CD4-positive, alpha-beta T cell treated with Interleukin-21 for 1 hour (primary cell): ENCODE data around the gene TRMO.

Source experiments
- DNase-seq: peaks from one replicate; pipeline ENCODE4 v3.0.0-alpha.2; 2020

The TRMO gene

DNA sequence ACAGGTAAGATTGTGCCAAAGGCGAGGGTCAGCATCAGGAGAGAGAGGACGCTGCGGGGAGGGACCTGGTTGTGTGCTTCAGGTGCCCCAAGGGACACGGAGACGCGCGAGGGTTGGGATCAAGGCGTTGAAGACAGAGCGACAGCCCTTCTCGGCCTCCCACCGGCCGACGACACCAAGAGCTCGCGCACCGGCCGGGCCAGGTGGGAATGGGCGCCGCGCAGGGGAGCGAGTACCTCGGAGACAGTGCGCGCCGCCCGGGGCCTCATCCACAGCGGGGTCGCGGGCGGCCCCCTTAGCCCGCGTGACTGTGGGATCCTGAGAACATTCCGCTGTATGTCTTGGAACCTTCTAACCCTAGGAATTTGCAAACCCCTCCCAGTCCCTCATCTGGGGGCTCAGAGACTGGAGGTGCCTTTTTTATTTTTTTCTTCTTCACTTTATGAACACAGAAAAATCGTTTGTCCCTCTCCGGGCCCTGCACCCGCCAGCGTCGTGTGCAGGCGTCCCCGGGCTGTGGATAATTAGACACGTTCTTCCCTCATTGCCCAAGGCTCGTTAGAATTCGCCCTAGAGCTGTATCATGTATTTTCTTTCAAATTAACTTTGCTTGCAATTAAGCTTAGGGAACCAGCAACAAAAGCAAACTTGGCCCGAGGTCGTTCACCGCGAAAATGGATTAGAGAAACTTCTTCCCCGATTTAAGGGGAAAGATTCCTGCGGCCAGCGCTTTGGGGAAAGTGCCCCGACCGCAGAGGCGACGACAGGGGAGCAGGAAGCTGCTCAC, 64.5 kb downstream of the TRMO start:
- DNase-seq = no peak

DNA sequence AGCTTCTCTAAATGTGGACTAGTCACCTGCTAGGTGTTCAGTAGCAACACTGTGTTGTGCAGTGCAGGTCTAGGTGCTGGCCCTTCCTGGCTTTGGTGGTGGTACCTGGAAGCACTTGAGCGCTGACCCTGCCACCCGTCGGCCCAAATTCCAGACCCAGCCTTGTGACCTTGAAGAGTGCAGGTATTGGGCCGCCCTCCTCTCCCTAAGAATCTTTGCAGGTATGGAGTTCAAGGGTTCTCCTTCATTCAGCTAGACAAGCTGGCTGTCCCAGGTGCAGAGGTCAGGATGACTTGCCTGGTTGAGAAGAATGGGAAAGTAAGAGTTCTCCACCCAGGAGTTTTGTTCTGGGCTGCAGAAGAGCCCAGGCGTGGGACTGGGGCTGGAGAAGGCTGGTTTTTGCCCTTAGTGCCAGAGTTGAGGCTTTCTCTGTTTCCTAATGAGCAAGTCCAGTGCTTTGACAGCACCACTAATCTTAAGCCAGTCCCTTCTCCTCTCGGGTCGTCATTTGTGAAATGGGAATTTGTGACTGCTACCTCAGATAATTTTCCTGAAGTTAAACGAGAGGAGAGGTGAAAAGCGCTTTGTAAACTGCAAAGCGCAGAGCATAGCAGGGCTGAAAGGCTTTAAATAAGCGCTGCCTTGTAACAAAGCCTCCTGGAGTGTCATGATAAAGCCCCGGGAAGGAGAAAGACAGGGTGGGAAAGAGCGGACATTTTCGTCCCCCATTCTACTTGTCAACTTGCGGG, 65.3 kb downstream of the TRMO start:
- no peak for DNase-seq

DNA sequence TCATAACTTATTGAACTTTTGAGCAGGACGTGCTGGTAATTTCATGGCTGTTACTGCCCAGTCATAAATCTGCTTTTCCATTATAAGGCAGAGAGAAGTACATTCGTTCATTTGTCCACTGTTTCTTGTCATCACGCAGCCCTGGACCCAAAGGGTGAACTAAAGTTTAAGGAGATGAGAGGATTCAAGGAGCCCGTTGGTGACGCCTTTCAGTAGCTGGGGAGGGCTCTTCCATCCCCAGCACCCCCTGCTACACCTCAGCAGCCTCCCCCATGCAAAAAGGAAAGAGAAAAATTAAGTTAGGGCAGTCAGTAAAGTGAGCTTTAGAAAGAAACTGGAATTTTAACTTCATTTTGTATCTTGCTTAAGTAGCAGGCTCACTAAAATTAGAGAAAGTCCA, 66.4 kb downstream of the TRMO start:
- no peak for DNase-seq

DNA sequence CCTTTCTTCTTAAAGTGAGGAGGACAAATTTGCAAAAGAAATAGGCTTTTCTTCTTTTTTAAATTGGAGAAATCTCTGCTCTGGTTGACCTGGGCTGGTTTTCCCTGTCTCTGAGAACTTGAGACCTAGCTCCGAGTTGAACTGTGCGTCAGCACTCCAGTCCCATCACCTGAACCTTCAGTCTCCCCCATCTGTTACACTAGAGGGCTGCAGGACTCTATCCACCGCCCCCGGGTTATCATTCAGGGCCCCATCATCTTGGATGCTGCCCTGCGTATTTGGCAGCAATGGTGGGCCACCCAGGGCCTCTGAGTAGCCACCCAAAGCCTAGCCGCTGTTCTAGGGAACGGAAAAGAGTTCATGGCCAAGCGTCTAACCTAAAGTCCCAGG, 66.8 kb downstream of the TRMO start:
- no peak for DNase-seq

DNA sequence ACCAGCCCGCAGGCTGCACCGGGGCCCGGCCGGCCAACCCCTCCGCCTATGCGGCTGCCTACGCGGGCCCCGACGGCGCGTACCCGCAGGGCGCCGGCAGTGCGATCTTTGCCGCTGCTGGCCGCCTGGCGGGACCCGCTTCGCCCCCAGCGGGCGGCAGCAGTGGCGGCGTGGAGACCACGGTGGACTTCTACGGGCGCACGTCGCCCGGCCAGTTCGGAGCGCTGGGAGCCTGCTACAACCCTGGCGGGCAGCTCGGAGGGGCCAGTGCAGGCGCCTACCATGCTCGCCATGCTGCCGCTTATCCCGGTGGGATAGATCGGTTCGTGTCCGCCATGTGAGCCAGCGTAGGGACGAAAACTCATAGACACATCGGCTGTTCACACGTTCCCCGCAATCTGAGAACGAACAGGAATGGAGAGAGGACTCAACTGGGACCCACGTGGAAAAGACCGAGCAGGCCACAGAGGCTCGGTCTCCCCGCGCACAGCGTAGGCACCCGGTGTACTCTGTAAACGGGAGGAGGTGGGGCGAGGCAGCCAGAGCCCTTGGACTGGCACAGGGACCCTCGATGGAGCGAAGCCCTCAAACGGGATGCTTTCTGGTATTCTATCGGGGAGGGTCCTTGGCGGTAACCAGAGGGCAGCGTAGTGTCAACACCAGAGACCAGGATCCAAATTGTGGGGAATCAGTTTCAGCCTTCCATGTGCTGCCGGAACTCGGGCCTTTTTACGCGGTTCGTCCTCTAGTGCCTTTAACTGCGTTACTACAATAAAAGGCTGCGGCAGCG, 67.4 kb downstream of the TRMO start:
- no peak for DNase-seq
